Activated naive CD8-positive, alpha-beta T cell treated with anti-CD3 and anti-CD28 coated beads, Interleukin-2, amount 50 U/mL, for 16 hours (primary cell): ENCODE measurements around the gene PAM.

ENCODE experiments used
- DNase-seq: peaks from one replicate; pipeline ENCODE4 v3.0.0-alpha.2; 2020; ENCODE audit warnings: low read depth, low spot score

Gene PAM

GRCh38 chr5:102858808-102859207 is 103.7 kb downstream of the PAM start:
- no peak for DNase-seq

- no peak for DNase-seq
Measured at GRCh38 chr5:102860035-102860434, 104.9 kb downstream of the PAM start.

GRCh38 chr5:102863058-102863457 is 108.0 kb downstream of the PAM start:
- no peak for DNase-seq

GRCh38 chr5:102863764-102864560 is 108.9 kb downstream of the PAM start:
- no peak for DNase-seq

- DNase-seq, result no peak
Measured at GRCh38 chr5:102865171-102865509, 110.0 kb downstream of the PAM start.

- DNase-seq, result no peak
Measured at GRCh38 chr5:102865510-102866236, 110.6 kb downstream of the PAM start.

GRCh38 chr5:102866237-102866600 is 111.1 kb downstream of the PAM start:
- DNase-seq, result no peak

- no peak for DNase-seq
Measured at GRCh38 chr5:102867992-102868662, 113.0 kb downstream of the PAM start.

GRCh38 chr5:102869230-102869629 is 114.1 kb downstream of the PAM start:
- DNase-seq, result no peak

GRCh38 chr5:102873379-102873932 is 118.4 kb downstream of the PAM start:
- no peak for DNase-seq

- DNase-seq, result no peak
Measured at GRCh38 chr5:102874054-102874453, 118.9 kb downstream of the PAM start.

GRCh38 chr5:102875721-102876123 is 120.6 kb downstream of the PAM start:
- DNase-seq, result no peak

- no peak for DNase-seq
Measured at GRCh38 chr5:102876610-102877009, 121.5 kb downstream of the PAM start.

GRCh38 chr5:102879741-102880140 is 124.6 kb downstream of the PAM start:
- DNase-seq, result no peak

GRCh38 chr5:102886586-102886985 is 131.5 kb downstream of the PAM start:
- DNase-seq, result no peak

GRCh38 chr5:102888483-102888882 is 133.4 kb downstream of the PAM start:
- DNase-seq, result no peak

- no peak for DNase-seq
Measured at GRCh38 chr5:102889033-102889432, 133.9 kb downstream of the PAM start.

- DNase-seq, result no peak
Measured at GRCh38 chr5:102890133-102890532, 135.0 kb downstream of the PAM start.

- no peak for DNase-seq
Measured at GRCh38 chr5:102891175-102891574, 136.1 kb downstream of the PAM start.

GRCh38 chr5:102893942-102894341 is 138.8 kb downstream of the PAM start:
- no peak for DNase-seq

- DNase-seq, result no peak
Measured at GRCh38 chr5:102895234-102895633, 140.1 kb downstream of the PAM start.

- DNase-seq, result no peak
Measured at GRCh38 chr5:102895976-102896375, 140.9 kb downstream of the PAM start.
